HG02981 (cell line): ENCODE results near the gene EIF2AK3.
"Not testable (repeated sequence)": the region's sequence is repeated elsewhere in the genome, so short reads cannot be mapped to it uniquely, and the experiment has no call there.

Source experiments
- ATAC-seq: cut with Tn5 transposase; IDR thresholded peaks from one replicate; pipeline ENCODE4 v1.9.1; 2021; ENCODE audit warnings: mild to moderate bottlenecking, moderate library complexity; ENCODE audit not compliant: unreplicated experiment

EIF2AK3 gene

GRCh38 chr2:88637464-88637863 lies 10.2 kb upstream of the EIF2AK3 start:
- ATAC-seq = no peak

- no peak for ATAC-seq
These were observed 8.8 kb upstream of the EIF2AK3 start for GRCh38 chr2:88636026-88636425.

GRCh38 chr2:88632569-88632968 lies 5.3 kb upstream of the EIF2AK3 start:
- ATAC-seq = no peak

- ATAC-seq = no peak
These were observed 1.3 kb upstream of the EIF2AK3 start for GRCh38 chr2:88628571-88628939.

GRCh38 chr2:88627856-88628570 lies 749 bp upstream of the EIF2AK3 start:
- ATAC-seq = peak; percentile 33

GRCh38 chr2:88626171-88627054 lies 851 bp downstream of the EIF2AK3 start:
- ATAC-seq = no peak

- no peak for ATAC-seq
These were observed 2.8 kb downstream of the EIF2AK3 start for GRCh38 chr2:88624477-88624876.

GRCh38 chr2:88623831-88624465 lies 3.3 kb downstream of the EIF2AK3 start:
- ATAC-seq = not testable (repeated sequence)

- ATAC-seq = no peak
These were observed 5.0 kb downstream of the EIF2AK3 start for GRCh38 chr2:88622307-88622706.

- no peak for ATAC-seq
These were observed 5.8 kb downstream of the EIF2AK3 start for GRCh38 chr2:88621432-88621831.

- ATAC-seq = no peak
These were observed 7.2 kb downstream of the EIF2AK3 start for GRCh38 chr2:88620015-88620414.

GRCh38 chr2:88615822-88616221 lies 11.4 kb downstream of the EIF2AK3 start:
- peak; percentile 42 for ATAC-seq

GRCh38 chr2:88614497-88615157 lies 12.6 kb downstream of the EIF2AK3 start:
- peak; percentile 85 for ATAC-seq

GRCh38 chr2:88613921-88614320 lies 13.3 kb downstream of the EIF2AK3 start:
- no peak for ATAC-seq

- no peak for ATAC-seq
These were observed 19.1 kb downstream of the EIF2AK3 start for GRCh38 chr2:88608184-88608583.

- ATAC-seq = no peak
These were observed 19.8 kb downstream of the EIF2AK3 start for GRCh38 chr2:88607416-88607815.

GRCh38 chr2:88606371-88607030 lies 20.8 kb downstream of the EIF2AK3 start:
- peak; percentile 90 for ATAC-seq

- no peak for ATAC-seq
These were observed 24.1 kb downstream of the EIF2AK3 start for GRCh38 chr2:88603146-88603545.

GRCh38 chr2:88602022-88602421 lies 25.2 kb downstream of the EIF2AK3 start:
- ATAC-seq = no peak

- no peak for ATAC-seq
These were observed 26.0 kb downstream of the EIF2AK3 start for GRCh38 chr2:88601286-88601685.

- ATAC-seq = peak; percentile 100
These were observed 27.2 kb downstream of the EIF2AK3 start for GRCh38 chr2:88600038-88600465.
